Activated T-cell treated with anti-CD3 and anti-CD28 coated beads for 48 hours (primary cell): Measurements from ENCODE around the gene MAGI2.

ENCODE experiments used
- DNase-seq: peaks from one replicate; pipeline ENCODE4 v3.0.0-alpha.2; 2020; ENCODE audit warnings: low read depth

Gene MAGI2

DNA sequence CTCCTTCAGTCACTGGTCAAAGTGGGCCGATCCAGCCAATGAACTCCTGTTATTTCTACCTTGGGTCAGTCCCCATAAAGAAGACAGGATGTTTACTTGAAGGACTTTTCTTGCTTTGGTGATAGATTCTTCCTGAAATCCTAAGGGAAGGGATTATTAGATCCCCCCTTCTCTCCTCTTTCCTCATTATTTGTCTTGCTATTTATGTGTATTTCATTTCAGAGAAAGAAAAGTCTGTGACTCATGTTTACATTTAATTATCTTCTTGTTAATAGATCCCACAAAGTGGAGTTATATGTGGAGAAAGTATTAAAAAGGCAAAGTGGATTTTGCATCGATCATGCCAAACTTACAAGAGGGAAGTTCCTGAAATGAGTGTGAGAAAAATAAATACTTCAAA, 1313.4 kb downstream of the MAGI2 start:
- no peak for DNase-seq

DNA sequence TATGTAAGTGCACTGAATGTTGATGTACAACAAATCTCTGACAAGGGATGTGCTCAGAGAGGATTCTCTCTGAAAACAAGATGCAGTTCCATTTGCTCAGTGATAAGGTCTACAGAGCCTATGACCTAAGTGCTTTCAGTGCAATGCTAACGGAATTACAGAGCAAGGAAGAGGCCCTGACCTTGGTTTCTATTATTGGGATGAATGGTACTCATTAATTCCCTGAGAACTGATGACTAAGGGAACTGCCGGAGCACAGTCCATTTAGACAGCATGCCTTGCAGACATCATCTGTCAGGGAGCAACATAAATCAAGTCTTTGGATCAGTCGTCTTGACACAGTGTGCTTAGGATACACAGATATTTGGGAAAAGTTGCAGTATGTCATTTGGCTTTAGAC, 1314.1 kb downstream of the MAGI2 start:
- DNase-seq, result no peak

DNA sequence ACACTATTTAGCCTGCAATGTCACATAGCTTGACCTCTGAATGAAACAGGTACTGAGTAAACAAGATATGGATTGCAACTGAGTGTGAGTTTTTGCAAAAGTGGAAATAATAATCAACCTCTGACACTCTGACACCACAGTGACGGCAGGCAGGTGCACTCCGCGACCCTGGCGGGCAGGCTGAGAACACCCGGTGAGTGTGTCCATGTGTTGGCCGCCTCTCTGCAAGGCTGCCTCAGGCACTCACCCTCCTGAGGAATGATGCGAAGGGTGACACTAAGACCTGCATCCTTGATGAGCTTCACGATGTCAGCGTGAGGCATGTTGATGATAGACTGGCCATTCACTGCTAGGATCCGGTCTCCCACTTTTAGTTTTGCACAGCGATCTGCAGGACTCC, 1318.7 kb downstream of the MAGI2 start:
- no peak for DNase-seq

DNA sequence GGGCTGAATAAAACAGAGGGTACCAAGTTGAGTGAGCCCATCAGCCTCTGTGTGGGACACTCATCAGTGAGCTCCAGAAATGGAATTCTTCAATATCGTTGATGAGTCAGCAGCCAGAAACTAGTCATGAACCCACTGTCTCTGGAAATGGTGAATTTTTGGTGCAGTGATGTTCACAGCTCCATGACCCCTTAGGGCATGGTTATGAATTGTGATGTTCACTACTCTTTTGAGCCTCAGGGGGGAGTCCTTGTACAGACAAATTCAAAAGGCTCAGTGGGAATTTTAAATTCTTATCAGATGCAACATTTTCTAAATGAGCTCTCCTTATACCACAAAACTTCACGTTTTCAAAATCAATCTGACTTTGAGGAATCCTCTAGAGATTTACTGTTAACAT, 1319.2 kb downstream of the MAGI2 start:
- DNase-seq, result no peak

DNA sequence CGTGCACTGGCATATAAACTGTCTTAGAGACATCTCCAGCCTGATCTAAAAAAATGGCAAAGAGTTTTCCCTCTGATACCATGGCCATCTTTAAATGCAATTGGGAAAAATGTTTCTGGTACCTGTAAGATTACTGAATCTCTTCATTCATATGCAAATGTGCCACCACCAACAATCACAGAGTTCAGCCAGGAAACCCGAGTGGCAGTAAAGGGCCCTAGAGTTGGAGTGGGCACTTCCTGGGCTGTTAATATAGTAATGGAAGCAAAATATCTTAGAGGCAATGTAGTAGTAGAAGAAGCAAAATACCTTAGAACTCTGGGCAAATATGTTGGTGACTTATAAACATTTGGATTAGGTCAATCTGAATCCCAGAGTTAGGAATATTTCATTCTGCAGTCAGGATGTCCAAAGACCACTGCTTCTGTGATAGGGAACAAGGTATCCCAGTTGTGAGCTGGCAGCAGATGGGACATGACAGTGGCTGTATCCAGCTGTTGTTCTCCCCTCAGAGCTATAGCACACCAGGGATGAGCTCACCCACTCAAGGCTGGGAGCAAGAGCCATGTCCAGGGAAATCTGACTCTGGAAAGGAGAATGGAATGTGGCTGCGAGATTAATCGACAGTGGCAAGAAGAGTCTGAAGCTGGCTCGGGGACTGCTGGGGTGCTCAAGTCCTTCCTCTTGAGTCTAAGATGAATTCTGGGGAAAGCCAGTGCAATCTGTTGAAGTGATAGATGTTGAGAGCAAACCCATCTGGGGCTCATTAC, 1322.8 kb downstream of the MAGI2 start:
- DNase-seq, result no peak

DNA sequence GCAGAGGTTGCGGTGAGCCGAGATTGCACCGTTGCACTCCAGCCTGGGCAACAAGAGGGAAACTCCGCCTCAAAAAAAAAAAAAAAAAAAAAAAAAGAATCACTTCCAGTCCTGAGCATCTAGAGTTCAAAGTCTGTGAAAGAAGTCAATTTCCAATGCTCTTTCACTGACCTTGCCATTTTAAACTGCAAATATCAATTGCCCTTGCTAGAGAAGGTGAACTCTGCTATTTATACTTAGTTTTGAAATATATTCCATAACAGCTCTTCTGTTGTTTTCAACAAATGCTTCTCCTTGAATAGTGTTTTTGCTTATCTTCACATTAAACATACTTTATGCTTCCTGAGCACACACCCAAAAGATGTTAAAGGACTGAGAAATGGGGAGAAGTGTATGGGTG, 1323.6 kb downstream of the MAGI2 start:
- DNase-seq, result no peak

DNA sequence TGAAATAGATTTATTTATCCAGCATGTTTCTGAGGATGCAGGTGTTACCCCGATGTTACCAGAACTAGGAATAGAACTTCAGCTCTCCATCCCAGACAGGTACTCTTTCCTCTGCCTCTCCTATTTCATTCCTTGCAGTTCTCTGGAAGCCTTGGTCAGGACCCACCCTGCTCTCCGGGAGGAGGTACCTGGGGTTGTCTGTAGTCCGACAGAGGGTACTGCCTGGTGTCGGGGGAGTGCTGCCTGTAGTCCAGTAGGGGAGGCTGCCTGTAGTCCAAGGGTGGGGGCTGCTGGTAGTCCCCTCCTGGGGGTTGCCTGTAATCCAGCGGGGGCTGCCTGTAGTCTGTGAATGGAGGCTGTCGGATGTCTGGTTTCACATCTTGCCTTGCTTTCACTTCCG, 1326.5 kb downstream of the MAGI2 start:
- DNase-seq, result no peak

DNA sequence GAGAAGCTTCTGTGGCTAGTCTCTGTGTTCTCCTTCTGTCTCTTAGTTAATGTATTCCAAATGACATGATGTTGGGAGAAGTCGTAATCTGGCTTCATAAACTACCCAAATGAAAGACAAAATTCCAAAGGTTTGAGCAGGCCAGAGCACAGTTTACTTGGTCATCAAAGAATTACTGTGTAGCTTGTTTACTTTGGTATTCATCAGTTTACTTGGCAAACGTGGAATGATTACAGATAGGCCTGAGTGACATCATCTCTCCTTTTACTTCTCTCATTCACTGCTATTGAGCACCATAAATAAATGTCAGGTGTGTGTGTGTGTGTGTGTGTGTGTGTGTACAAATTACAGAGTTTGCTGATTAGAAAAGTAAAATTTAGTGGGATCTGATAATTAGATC, 1327.6 kb downstream of the MAGI2 start:
- no peak for DNase-seq

DNA sequence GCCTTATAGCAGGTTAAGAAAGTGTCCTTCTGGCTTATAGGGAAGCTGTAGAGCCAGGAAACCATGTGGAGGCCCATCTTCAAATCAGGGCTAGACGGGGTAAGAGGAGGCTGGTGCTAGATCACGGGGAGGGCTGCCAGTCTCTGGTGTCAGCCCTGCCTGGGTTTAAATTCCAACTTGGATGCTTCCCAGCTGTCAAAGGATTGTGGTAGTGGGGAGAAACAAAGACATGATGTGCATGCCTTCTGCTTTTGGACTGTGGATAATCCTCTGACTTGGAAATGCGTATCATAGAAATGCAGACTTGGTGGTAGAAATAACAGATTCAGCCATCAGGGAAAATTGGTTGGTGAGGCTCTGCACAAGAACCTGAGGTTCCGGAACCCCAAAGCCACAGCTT, 1329.3 kb downstream of the MAGI2 start:
- DNase-seq, result no peak

DNA sequence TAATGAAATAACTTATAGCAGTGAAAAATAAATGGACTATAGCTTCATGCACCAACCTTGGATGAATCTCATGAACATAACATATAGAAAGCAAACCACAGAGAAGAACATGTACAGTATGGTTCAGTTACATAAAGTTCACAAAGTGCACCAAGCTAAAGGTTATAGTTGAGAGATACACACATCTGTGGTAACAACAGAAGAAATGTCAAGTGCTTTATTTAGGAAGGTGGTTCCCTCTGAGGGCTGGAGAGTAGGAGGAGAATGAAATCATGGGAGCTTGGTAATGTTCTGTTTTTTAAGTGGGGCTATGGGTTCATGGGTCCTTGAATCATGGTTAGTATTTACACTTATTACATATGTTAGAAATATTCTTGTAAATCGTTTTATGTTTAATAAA, 1331.6 kb downstream of the MAGI2 start:
- no peak for DNase-seq

DNA sequence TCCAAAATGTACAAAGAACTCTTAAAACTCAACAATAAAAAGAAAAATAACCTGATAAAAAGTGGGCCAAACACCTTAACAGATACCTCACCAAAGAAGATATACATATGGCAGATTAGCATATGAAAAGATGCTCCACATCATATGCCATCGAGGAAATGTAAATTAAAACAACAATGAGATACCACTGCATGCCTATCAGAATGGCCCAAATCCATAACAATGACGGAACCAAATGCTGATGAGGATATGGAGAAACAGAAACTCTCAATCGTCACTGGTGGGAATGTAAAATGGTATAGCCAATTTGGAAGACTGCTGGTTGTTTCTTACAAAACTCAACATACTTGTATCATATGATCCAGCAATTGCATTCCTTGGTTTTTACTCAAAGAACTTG, 1335.0 kb downstream of the MAGI2 start:
- DNase-seq, result no peak

DNA sequence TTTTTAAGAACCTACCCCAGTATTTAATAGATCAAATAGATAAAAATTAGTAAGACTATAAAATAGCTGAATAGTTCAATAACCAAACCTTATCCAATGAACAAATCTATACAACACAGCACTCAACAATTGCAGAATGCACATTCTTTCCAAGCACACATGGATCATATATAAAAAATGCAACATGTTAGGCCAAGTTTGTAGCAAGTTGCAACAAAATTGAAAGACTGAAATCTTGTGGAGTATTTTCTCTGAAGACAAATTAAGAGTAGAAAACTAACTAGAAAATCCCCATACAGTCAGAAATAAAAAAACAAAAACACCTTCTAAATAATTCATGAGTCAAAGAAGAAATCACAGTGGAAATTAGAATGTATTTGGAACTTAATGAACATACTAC, 1337.6 kb downstream of the MAGI2 start:
- DNase-seq, result no peak

DNA sequence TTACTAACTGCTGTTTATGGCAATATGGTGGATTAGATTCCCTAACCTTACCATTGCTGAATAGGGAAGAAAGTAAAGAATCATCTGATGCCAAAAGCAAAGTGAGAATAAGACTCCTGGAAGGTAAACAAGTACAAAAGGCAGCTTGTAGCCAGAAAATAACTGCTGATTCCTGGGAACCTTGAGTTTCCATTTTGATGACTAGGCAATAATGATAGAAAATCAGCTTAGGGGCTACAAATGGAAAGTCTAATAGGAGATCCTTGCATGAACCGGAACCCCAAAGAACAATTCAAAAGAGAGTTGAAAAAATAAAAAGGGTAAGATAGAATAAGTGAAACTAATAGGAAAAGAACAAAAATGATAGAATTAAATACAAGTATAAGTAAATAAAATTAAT, 1338.5 kb downstream of the MAGI2 start:
- DNase-seq, result no peak

DNA sequence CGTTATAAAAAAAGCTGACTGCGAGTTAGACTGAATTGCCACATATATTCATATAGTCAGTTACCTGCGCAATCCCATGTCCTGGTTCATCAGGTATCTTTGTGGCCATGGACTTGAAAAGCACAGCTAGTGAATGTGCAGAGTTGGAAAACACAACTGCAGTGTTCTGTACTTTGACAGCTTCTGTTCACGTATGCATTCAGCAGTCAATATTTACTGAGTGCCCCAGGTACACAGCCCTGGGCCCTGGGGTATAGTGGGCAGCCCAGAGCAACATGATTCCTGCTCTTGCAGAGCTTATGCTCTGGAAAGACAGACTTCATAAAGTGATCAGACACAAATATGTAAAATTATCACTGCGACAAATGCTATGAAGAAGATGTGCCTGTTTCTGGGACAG, 1341.0 kb downstream of the MAGI2 start:
- no peak for DNase-seq

DNA sequence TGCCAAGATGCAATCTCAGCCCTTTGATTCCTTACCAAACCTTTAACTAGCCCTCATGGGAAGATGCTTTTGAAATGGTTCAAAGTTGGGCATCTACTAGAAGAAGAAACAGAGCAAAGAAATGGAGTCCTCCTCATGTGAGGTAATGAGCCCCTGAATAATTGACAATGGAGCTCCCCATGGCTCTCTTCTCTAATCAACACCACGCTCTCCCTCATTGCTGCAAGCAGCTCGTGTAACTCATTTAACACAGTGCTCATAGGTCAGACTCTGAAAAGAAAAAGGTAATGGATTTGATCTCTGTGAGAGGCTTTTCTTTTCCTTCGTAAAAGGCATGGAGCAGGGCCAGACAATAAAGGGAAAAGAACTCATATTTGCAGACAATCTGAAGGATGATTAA, 1342.1 kb downstream of the MAGI2 start:
- no peak for DNase-seq

DNA sequence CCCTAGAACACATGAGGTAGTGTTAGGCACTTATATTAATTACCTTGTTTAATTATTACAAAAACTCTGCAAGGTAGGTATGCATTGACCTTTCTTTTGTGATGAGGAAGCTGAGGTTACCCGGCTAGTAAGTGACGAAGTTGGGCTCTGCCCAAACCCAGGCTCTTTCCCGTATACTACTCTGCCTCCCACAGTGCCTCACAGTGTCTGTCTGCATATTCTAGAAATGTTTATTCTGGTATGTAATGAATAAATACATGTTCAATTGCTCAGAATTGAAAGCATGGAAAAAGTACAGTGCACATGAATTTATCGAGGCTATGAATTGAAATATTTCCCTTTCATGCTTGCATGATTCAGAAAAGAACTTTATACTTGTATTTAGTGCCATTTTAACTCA, 1350.0 kb downstream of the MAGI2 start:
- DNase-seq, result no peak

DNA sequence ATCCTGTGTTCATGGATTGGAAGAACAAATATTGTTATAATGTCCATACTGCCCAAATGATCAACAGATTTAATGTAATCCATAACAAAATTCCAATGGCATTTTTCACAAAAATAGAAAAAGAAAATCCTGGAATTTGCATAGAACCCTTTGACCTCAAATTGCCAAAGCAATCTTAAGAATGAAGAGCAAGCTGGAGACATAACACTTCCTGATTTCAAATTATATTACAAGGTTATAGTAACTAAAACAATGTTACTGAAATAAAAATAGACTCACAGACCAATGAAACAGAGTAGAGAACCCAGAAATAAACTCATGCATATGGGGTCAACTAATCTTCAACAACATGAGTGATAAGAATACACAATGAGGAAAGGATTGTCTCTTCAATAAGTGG, 1352.4 kb downstream of the MAGI2 start:
- DNase-seq, result no peak

DNA sequence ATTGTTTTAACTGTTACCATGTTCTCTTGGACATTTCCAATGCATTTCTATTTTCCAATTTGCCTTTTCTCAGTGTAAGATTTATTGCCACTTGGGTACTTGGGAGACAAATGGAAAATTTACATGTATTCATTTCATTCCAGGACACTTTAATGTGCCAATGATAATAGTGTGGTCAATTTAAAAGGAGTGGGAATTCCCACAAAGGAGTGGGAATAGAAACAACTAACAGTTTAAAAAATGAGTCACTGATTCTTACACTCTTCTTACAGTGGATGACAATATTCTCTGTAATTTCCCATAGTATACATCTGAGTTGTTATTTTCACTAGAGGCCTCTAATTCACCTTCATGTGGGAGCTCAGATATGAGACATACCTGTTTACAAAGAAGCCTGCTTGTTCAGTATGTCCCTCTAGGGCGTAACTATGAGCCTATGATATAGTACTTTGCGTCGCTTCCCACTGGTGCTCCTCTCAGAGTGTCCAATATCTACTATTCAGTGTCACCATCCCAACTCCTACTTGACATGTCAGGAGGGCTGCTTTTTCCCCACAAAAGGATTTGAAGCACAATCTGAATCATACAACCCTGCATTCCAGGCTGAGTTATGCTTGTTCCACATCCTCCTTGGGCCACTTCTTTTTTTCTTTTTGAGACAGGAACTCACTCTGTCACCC, 1353.6 kb downstream of the MAGI2 start:
- no peak for DNase-seq

DNA sequence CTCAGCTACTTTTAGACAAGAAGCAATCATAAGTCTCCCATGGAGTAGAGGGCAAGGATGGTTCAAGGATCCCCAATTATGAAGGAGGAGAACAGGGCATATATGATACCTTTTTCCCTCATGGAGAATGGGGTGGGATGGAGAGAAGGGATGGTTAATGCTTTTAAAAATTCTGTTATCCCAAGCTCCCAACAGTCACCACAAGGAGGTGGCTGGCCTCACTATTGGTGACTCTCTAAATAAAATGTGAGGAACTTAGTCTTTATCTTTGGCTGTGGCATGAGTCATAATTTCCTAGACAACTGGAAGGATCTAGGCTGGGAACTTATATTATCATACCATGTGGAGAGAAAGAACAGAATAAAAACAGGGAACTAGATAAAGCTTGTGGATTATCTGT, 1357.9 kb downstream of the MAGI2 start:
- DNase-seq, result no peak

DNA sequence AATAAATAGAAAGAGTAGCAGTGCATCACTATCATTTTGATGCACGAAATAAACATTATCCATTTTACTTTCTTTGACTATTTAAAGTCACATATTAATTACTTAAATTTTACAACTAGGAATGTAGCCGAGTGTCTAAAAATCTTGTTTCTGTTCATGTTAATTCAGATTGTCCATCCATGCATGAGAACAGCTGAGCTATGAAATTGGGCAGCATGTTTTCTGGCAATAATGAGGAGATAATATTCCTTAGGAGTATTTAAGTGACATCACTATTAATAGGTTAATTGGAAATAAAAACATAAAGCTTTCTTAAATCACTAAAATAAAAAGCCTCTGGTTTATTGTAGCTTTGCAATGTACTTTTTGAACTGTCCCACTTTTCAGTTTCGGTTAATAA, 1361.1 kb downstream of the MAGI2 start:
- no peak for DNase-seq

DNA sequence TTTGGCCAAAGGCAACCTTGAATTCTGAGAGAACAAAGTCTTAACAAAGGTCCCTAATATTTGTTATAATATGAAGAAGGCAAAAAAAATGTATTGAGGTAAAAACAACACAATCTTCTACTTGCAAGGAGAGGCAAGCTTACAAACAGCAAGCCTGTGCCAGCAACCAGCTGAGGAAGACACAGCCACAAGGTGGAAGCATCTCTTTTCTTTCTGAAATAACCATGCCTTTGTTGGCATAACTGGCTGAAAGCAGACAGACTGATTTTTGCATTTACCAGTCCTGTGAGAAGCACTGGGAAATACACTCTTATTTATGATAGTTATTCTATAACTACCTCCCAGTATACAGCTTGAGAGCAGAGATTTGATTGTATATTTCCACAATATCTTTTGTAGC, 1362.9 kb downstream of the MAGI2 start:
- DNase-seq, result no peak

DNA sequence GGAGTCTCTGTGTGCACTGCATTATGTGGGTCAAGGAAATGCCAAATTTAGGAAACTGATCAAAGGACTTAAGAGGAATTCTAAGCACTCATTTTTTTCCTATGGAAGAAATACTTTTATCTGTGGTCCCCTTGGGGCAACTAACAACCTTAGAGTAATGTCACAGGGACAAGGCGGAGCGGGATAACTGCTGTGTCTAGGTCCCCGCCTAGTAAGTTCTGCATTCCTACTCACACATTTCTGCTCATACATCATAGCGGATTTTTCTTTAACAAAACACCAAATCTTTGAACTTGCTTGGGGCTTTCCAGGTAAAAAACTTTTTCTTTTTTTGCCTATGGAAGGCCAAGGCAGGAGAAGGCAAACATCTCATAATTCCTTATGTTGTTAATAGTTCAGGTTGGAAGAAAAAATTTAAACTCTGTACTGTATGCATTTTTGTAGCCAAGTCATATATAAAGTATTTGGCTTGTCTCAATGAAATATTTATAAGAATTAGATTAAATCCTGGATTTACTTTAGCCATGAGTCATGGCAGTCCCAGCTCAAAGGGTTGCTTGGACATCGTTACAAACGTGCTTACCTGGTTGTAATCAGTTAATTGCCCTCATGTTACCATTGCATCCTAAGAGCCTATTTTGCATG, 1369.9 kb downstream of the MAGI2 start:
- DNase-seq, result no peak

DNA sequence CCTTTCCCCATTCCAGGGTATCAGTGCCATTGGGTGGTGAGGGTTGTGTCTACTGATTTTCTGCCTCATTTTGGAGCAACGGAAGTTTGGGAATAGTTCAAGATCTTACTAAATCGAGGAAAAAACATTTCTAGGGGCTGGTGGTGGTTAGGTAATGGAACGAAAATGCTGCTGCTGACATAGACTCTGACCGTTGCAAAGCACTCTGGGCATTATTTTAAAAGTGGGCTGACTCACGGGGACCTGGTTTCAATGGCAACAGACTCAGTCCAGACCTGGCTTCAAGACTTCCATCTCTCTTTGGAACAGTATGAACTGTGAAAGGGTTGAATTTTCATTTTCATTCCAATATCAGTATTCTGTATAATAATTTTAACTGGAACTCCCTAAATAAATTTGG, 1370.9 kb downstream of the MAGI2 start:
- DNase-seq, result no peak

DNA sequence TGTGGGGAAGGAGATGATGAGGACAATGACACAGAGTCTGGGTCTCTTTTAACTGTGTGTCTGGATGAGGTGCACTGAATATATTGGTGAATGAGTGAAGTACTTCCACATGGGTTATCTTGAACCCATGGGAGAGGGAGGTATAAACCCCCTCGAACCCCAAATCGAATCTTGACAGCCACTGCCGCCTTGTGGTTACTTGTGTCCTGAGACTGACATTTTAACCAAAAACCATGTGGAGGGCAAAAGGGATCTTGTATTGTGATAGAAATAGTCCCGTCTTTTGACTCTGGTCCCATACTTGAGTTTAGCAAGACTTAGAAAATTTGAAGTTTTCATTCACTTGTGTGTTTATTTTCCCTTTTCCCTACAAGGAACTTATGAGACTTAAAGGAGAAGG, 1371.6 kb downstream of the MAGI2 start:
- DNase-seq, result no peak
